Activated T-cell treated with anti-CD3 and anti-CD28 coated beads, Interleukin-2, amount 50 U/mL, for 1 hour (primary cell): Measurements from ENCODE around the gene TUBA8.
"Not testable (repeated sequence)": the region's sequence is repeated elsewhere in the genome, so short reads cannot be mapped to it uniquely, and the experiment has no call there.

Experiments used
- DNase-seq: peaks from one replicate; pipeline ENCODE4 v3.0.0-alpha.2; 2020

TUBA8 gene

GRCh38 chr22:18110194-18110953 is at the start of gene TUBA8:
TUBA8 (plus strand) TSS chr22:18110809; CDS start chr22:18110866, 57 bp downstream.
- peak; percentile 25 for DNase-seq

GRCh38 chr22:18062421-18062820 is 48.2 kb upstream of the TUBA8 start:
- no peak for DNase-seq

GRCh38 chr22:18063306-18063705 is 47.3 kb upstream of the TUBA8 start:
- DNase-seq = no peak

GRCh38 chr22:18063715-18064114 is 46.9 kb upstream of the TUBA8 start:
- not testable (repeated sequence) for DNase-seq

- no peak for DNase-seq
Observed at GRCh38 chr22:18064636-18065035, 46.0 kb upstream of the TUBA8 start.

GRCh38 chr22:18065256-18065655 is 45.4 kb upstream of the TUBA8 start:
- DNase-seq = no peak

GRCh38 chr22:18066181-18066859 is 44.3 kb upstream of the TUBA8 start:
- no peak for DNase-seq

GRCh38 chr22:18067121-18067520 is 43.5 kb upstream of the TUBA8 start:
- DNase-seq = no peak

GRCh38 chr22:18067548-18068341 is 42.9 kb upstream of the TUBA8 start:
- no peak for DNase-seq

GRCh38 chr22:18068381-18068988 is 42.1 kb upstream of the TUBA8 start:
- no peak for DNase-seq

- no peak for DNase-seq
Observed at GRCh38 chr22:18069041-18069440, 41.6 kb upstream of the TUBA8 start.

GRCh38 chr22:18070041-18070440 is 40.6 kb upstream of the TUBA8 start:
- no peak for DNase-seq

- DNase-seq = no peak
Observed at GRCh38 chr22:18070556-18071306, 39.9 kb upstream of the TUBA8 start.

- not testable (repeated sequence) for DNase-seq
Observed at GRCh38 chr22:18071307-18071967, 39.2 kb upstream of the TUBA8 start.

- DNase-seq = no peak
Observed at GRCh38 chr22:18071968-18072310, 38.7 kb upstream of the TUBA8 start.

GRCh38 chr22:18073467-18073866 is 37.1 kb upstream of the TUBA8 start:
- no peak for DNase-seq

GRCh38 chr22:18073927-18074326 is 36.7 kb upstream of the TUBA8 start:
- DNase-seq = not testable (repeated sequence)

- no peak for DNase-seq
Observed at GRCh38 chr22:18075101-18075719, 35.4 kb upstream of the TUBA8 start.

- DNase-seq = peak; percentile 42
Observed at GRCh38 chr22:18075720-18076497, 34.7 kb upstream of the TUBA8 start.

GRCh38 chr22:18077087-18077638 is 33.4 kb upstream of the TUBA8 start:
- DNase-seq = no peak
